GM18505 (cell line): ENCODE results near the gene NCOR1.
"Not testable (repeated sequence)": the region's sequence is repeated elsewhere in the genome, so short reads cannot be mapped to it uniquely, and the experiment has no call there.

ENCODE experiments used
- ATAC-seq: cut with Tn5 transposase; IDR thresholded peaks from one replicate; pipeline ENCODE4 v1.9.1; 2021; ENCODE audit not compliant: unreplicated experiment
- POLR2A ChIP-seq: IDR thresholded peaks from 4 replicates; pipeline ENCODE4 v1.6.1; 2011; ENCODE audit warnings: borderline replicate concordance; ENCODE audit not compliant: insufficient read depth, insufficient read length; ENCODE audit errors: extremely low read depth

Gene NCOR1

DNA sequence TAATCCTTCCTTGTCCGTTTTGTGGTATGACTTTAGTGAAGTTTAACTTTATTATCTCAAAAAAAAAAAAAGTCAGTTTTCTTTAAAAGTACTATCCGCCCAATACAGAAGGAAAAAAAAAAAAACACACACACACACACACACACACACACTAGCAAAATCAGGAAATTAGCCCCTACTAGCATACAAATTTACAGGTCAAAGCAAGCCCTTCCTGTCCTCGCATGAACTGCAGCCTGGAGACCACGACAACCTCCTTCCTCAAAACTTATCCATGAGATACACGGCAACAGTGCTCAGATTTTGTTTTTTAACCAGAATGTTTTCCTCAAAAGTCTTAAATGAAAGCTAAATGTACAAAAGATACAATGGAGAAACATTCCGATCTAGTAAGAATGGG, 16.2 kb downstream of the NCOR1 start:
- no peak for ATAC-seq
- no peak for TF ChIP-seq POLR2A

DNA sequence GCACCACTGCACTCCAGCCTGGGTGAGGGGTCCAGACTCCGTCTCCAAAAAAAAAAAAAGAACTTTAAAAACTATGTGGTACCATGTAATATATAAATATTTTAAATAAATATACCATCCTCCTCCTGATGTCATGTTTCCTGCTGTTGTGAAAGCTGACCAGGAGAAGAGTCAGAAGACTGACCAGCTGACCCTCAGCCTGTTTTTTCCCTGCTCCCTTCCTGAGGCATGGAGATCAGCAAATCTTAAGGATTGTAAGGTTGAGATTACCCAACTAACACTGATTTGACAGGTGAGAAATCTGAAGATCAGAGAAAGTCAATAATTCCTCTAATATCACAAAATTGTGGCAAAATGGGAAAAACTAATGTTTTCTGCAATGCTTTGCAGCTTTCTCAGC, 18.1 kb downstream of the NCOR1 start:
- ATAC-seq, result no peak
- TF ChIP-seq POLR2A, result no peak

DNA sequence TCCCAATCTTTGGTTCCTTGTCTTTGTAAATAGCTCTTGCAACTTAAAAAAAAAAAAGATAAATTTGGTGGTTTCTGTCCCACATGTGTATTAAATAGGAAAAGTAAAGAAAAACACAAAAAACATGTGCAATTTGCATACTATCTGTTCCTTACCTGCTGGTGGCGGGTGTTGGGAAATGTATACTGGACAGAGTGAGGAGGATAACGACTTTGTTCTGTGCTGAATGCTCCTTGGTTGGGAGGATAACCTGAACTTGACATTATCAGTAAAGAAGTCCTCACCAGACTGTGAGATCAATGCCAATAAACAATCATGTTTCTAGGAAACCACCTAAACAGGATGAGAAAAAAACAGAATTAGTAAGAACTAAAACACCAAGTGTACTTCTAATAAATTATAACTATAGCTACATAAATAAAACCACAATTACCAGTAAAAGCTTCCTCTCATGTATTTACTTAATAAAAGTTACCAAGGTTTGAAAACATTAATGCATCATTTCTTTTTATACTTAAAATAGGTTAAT, 21.0 kb downstream of the NCOR1 start:
- ATAC-seq, result not testable (repeated sequence)

DNA sequence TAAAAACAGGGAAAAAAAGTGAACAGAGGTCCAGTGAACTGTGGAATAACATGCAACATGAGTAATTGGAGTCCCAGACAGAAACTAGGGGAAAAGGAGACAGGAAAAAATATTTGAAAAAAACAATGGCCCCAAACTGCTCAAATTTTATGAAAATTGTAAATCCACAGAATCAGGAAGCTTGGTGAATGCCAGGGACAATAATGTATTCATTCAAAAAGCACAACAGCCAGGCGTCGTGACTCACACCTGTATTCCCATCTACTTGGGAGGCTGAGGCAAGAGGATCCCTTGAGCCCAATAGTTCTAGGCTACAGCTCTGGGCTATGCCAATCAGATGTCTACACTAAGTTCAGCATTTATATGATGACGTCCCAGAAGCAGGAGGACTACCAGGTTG, 23.7 kb downstream of the NCOR1 start:
- TF ChIP-seq POLR2A, result no peak
- ATAC-seq, result no peak

DNA sequence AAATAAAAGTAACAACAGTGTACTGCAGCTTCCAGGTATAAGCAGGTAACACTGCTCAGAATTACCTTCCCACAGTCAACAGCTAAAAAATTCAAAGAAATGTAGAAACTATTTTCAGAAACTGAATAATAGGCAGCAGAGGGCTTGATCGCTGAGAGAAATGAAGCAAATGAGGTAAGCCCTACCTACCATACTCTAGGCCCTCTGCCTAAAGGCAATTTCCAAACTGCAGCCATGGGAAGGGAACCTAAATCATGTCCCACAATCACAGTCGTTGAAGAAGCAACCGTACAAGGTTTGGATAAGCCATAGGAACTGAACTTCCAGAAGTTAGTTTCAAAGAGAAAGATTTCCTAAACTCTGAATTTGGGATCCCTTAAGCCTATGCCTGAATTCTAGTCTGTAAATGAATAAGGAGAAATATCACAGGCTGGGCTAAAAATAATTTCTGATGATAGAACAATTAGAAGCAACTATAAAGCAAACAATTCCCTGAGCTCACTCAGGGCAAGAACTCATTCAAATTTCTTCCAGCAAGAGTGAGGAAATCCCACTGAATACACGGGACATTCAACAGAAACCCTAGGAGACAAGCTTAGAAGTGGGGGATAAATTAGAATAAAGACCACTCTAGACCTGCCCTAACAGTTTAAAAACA, 24.5 kb downstream of the NCOR1 start:
- TF ChIP-seq POLR2A, result no peak
- ATAC-seq, result no peak

DNA sequence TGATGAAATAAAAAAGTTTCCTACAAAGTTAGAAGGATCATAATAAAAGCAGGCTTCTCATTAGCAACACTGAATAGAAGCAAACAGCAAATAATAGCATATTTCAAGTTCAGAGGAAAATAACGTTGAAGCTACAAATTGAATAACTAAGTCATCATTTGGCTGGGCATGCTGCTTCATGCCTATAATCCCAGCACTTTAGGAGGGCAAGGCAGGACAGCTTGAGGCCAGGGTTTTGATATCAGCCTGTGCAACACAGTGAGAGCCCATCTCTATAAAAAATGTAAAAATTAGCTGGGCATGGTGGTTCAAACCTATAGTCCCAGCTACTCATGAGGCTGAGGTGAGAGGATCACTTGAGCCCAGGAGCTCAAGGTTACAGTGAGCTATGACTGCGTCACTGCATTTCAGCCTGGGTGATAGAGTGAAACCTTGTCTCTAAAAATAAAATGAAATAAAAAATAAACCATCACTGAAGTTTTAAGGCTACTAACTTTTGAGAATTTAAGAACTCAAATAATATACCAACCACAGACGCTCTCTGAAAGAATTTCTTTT, 25.5 kb downstream of the NCOR1 start:
- no peak for ATAC-seq

DNA sequence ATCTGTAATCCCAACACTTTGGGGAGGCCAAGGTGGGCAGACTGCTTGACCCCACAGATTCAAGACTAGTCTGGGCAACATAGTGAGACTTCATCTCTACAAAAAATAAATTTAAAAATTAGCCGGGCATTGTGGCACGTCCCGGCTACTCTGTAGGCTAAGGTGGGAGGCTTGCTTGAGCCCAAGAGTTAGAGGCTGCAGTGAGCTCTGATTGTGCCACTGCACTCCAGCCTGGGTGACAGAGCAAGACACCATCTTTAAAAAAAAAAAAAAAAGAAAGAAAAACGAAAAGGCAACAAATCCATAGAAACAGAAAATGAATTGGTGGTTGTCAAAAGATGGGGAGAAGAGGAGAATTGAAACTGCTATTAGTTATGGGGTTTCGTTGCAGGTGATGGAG, 27.7 kb downstream of the NCOR1 start:
- ATAC-seq, result no peak
- TF ChIP-seq POLR2A, result no peak

More for the DNA sequence above, 25.5 kb downstream of the NCOR1 start:
- no peak for TF ChIP-seq POLR2A

DNA sequence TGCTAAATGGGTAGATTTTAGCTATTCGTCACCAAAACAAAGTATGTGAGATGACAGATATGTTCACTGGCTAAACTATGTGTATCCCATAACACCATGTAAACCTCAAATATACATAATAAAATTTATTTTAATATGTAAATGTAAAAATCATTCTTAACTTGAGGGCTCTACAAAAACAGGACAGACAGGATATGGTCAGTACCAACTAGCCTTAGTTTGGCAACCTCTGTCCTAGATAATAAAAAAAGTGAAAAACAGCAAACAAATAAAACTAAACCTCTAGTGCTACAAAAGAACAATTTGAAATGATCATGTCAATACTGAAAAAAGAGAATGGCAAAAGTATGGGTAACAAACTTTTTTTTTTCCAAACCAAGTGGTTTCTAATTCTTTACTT, 33.8 kb downstream of the NCOR1 start:
- ATAC-seq, result no peak
- no peak for TF ChIP-seq POLR2A

DNA sequence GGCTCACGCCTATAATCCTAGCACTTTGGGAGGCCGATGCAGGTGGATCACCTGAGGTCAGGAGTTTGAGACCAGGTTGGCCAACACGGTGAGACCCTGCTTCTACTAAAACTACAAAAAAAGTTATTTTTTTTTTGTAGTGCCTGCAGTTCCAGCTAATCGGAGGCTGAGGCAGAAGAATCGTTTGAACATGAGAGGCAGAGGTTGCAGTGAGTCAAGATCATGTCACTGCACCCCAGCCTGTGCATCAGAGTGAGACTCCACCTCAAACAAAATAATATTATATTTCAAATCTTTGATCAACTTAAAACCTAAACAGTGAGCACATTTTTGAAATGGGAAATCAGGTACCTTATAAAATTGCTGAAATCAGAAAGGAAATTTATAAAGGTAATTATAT, 36.5 kb downstream of the NCOR1 start:
- TF ChIP-seq POLR2A, result no peak
- ATAC-seq, result no peak

DNA sequence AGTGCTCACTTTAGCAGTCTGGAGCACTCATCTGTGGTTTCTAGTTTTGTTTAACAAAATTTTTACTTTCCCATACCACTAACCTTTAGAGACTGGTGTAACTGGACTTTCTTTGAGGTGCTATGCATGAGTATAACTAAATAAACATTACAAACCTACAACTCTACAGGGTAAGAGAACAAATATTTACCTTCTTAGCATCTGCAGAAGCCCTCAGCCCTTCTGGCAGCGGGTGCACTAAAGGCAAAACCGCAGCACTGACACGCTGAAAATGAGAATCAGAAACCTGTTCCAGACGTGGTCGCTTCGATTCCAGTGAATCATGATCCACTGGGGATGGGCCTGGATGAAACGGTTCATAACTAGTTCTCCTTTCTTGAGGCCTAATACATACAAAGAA, 43.7 kb downstream of the NCOR1 start:
- ATAC-seq, result no peak
- TF ChIP-seq POLR2A, result no peak

DNA sequence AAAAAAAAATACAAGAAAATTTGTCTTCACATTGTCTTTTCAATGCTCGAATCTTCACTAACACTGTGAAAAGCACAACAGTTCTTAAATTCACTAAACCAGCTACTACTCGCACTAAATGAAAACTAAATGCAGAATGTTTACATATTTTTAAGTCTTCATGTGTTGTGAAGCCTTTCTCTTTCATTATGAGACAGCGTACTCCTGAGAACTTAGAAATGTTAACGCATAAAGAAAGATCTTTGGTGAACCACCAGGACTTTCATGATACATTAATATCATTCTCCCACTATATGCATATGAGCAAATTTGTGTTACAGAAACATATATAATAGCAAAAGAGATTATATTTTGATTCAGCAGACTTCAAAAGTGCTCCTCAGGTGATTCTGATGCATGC, 48.6 kb downstream of the NCOR1 start:
- not testable (repeated sequence) for ATAC-seq

DNA sequence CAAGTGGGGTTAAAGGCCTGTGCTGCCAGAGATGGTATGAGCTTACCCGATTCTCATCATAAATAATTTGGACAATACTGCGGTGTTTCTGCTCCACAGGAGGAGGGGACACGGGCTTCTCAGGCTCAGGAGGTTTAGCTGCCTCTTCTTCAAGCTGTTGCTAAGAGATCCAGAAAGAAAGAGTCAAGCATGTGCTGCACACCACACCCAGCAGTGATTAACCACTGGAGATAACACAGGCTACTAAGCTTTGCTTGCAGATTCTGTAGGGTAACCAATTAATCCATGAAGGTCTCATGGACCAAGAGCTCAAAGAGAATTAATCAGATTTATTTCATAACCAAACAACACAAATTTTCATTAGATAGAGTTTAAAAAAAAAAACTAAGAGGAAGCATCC, 56.6 kb downstream of the NCOR1 start:
- ATAC-seq, result no peak
- TF ChIP-seq POLR2A, result no peak

DNA sequence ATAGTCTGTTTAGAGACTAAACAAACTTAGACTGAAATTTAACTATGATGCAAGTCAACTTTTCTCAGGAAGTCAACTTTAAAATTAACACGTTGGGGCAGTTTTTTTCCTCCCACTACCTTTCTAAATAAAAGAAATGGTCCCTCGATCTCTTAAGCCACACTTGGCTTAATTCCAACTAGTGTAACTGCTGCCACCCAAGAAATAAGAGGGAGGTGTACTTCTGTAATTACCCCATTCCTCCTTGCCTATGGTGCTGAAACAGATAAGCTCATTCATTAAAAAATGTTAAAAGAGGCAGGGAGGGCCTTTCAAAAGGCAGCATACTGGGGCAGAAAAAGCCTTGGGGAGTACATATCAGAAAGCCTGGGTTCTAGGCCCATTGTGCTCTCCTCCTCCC, 59.8 kb downstream of the NCOR1 start:
- TF ChIP-seq POLR2A, result no peak
- no peak for ATAC-seq

DNA sequence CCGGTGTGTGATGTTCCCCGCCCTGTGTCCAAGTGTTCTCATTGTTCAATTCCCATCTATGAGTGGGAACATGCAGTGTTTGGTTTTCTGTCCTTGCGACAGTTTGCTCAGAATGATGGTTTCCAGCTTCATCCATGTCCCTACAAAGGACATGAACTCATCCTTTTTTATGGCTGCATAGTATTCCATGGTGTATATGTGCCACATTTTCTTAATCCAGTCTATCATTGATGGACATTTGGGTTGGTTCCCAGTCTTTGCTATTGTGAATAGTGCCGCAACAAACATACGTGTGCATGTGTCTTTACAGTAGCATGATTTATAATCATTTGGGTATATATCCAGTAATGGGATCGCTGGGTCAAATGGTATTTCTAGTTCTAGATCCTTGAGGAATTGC, 63.0 kb downstream of the NCOR1 start:
- ATAC-seq, result not testable (repeated sequence)
